ENCODE measurements around the gene LRMDA.
A peak's percentile ranks its signal among the peaks of the same experiment; 100 is the strongest.

The LRMDA gene

GRCh38 chr10:75538144-75538543, 106.7 kb downstream of the LRMDA start:
- no peak for TF ChIP-seq CTCF (IDR thresholded peaks at IDR 0.05; ENCODE audit: low read depth, low read length)

DNA sequence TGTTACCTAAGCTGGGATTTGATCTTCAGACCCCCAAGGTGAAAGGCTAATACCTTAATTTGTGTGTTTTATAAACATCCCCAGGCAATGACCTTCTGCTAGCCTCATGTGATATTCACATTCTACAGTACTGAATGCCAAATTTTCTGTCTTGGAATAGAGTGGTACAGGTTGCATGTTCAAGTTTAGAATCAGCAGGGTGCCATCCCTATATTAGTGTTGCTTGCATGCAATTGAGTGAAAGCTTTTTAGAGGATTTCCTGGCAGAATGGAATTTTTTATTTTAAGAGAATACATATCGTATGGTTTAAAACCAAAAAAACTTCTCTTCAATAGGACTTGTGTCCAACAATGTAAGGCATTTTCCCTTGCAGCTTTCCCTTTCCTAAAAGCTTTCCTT, 107.3 kb downstream of the LRMDA start:
- no peak for TF ChIP-seq CTCF (IDR thresholded peaks at IDR 0.05; ENCODE audit: low read depth, low read length)
- no peak for DNase-seq (ENCODE audit: extremely low read depth, low read depth)

More at GRCh38 chr10:75538144-75538543, 106.7 kb downstream of the LRMDA start:
- no peak for DNase-seq (ENCODE audit: extremely low read depth, low read depth)

DNA sequence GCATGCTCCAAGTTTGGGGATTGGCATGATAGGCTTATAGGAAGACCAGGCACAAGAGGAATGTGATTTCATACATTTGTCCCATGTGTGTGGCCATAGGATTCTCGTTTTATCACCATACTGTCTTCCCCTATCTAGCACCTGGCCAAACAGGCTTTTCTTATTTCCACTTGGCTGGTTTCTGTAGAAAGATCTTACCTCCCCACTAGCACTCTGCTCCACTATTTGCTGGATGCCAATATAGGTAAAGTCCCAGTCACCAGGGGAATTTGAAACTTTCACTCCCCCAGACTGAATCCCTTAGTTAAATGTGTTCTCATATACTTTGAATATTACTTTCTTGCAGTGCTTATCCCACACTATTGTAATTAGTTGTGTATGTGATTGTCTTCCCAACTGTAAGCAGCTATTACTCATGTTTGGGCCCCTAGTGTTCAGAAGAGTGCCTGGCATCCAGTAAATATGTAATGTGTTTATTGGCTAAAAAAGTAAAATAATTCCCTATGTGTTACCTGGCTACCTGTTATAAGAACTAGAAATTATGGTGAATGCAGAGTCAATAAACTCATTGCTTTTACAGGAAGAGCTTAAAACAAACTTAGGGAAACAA, 109.0 kb downstream of the LRMDA start:
- no peak for DNase-seq (ENCODE audit: extremely low read depth, low read depth)
- no peak for TF ChIP-seq CTCF (IDR thresholded peaks at IDR 0.05; ENCODE audit: low read depth, low read length)

GRCh38 chr10:75540981-75541380, 109.6 kb downstream of the LRMDA start:
- TF ChIP-seq CTCF (IDR thresholded peaks at IDR 0.05; ENCODE audit: low read depth, low read length): no peak
- no peak for DNase-seq (ENCODE audit: extremely low read depth, low read depth)

GRCh38 chr10:75541411-75541810, 110.0 kb downstream of the LRMDA start:
- TF ChIP-seq CTCF (IDR thresholded peaks at IDR 0.05; ENCODE audit: low read depth, low read length): no peak
- DNase-seq (ENCODE audit: extremely low read depth, low read depth): no peak

GRCh38 chr10:75542084-75542483, 110.7 kb downstream of the LRMDA start:
- no peak for TF ChIP-seq CTCF (IDR thresholded peaks at IDR 0.05; ENCODE audit: low read depth, low read length)
- no peak for DNase-seq (ENCODE audit: extremely low read depth, low read depth)

- DNase-seq (ENCODE audit: extremely low read depth, low read depth): peak; percentile 87
- no peak for TF ChIP-seq CTCF (IDR thresholded peaks at IDR 0.05; ENCODE audit: low read depth, low read length)
These were observed 111.5 kb downstream of the LRMDA start for GRCh38 chr10:75542906-75543305.

All from AG09319 (cell line).